Skeletal muscle cell (primary cell): Measurements from ENCODE around the gene UBP1.
"Not testable (repeated sequence)": the region's sequence is repeated elsewhere in the genome, so short reads cannot be mapped to it uniquely, and the experiment has no call there.

Source experiments
- DNase-seq: peaks from one replicate; pipeline ENCODE4 v3.0.0-alpha.2; 2010; ENCODE audit warnings: low read depth
- H3K4me3 ChIP-seq: 2 replicates; pipeline ENCODE4 v1.5.1; 2011; ENCODE audit warnings: low read depth, mild to moderate bottlenecking, control low read depth, low read length, moderate library complexity

The UBP1 gene, protein sequence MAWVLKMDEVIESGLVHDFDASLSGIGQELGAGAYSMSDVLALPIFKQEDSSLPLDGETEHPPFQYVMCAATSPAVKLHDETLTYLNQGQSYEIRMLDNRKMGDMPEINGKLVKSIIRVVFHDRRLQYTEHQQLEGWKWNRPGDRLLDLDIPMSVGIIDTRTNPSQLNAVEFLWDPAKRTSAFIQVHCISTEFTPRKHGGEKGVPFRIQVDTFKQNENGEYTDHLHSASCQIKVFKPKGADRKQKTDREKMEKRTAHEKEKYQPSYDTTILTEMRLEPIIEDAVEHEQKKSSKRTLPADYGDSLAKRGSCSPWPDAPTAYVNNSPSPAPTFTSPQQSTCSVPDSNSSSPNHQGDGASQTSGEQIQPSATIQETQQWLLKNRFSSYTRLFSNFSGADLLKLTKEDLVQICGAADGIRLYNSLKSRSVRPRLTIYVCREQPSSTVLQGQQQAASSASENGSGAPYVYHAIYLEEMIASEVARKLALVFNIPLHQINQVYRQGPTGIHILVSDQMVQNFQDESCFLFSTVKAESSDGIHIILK

DNA sequence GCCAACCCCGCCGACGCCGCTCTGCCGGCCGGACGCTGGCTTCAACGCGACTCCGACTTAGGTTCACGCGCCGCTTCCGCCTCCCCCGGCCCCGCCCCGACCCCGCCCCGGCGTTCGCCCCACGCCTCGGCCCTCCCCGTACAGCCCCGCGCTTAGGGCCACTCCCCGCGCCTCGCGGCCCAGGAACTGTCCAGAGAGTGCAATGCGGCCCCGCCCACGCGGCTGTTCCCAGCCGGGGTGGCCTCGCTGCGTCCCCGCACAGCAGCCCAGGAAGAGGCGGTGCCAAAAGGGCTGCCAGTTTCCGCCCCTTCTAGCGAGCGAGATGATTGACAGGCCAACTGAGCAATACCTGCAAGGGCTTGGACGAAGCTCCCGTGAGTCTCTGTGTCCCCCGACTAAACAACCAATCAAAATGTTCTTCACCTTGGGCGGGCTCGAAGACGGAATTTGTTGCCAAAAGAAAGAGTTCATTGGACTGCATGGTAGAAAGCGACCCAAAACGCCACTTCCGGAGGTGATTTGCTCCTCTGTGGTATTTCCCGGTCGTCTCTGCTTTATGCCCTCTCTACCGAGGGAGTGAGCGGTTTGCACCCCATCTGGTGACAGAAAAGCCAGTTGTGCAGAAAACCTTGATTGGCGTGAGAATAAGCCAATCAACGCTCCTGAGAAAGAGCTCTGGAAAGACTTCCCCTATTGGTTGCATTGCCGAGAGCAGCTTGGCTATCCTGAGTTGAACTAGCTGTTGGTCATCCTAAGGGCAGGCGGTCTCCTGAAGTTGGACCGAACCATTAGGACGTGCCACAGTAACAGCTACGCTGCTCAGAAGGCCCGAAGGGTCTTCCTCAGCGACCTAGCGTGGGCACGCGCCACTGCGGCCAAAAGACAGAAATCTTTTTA lies at the start of gene UBP1:
Gene UBP1 (minus strand): TSS at position 78 of the 897 bp plus-strand sequence. CDS start 557 bp downstream, outside the sequence.
- peak; percentile 100 for DNase-seq
- peak within 1 kb of the TSS; percentile 93 for H3K4me3 ChIP-seq

DNA sequence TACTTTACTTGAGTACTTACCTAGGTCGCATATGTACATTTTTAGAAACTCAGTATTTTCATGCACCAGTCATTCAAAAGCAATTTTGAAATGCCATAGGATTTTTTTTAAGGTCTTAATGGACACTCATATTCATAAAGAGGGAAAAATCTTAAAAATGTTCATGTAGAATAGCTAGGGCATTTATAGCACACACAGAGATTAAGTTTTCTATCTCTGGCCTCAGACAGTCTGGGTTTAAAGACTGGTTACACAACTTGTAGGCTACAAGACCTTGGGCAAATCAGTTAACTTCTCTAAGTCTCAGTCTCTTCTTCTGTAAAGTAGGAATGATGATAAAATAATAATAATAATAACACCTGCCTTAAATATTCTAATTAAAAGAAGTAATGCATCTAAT lies 48.5 kb upstream of the UBP1 start:
- no peak for DNase-seq
- H3K4me3 ChIP-seq, result no peak overlapping the region

DNA sequence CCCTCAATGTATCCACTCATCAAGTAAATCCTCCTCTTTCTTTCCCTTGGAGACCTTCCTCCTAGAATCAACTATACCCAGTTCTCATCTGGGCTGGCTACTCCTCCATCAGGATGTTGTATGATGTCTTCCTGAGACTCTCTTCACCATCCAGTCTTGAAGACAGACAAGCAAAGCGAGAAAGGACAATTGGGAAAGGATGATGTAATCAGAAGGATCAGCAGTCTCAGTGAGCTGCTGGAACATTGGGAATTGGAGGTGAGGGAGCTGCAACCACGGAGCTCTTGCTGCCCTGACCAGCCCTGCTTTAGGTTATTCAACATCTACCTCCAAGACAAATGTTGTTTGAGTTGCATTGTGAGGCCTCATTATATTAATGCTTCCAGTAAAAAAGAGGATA lies 48.0 kb upstream of the UBP1 start:
- no peak overlapping the region for H3K4me3 ChIP-seq
- DNase-seq, result no peak

DNA sequence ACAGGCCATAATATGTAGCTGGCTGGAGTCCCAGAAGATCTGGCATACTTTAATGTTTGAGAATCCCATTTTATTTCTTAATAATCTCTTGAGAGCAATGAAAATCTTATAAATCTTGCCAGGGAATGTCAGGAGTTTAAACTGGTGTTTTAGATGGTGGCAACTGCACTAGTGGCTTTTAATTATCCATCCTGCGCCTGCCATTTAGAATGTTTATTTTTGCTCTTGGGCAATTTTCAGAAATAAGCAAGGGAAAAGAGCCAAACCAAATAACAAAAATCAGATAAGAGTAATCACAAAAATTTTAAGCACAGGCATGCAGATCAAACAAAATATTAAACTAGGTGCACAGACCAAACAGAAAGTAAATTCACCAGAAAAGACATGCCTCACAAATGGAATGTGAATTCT lies 41.9 kb upstream of the UBP1 start:
- H3K4me3 ChIP-seq, result no peak overlapping the region
- DNase-seq, result no peak

DNA sequence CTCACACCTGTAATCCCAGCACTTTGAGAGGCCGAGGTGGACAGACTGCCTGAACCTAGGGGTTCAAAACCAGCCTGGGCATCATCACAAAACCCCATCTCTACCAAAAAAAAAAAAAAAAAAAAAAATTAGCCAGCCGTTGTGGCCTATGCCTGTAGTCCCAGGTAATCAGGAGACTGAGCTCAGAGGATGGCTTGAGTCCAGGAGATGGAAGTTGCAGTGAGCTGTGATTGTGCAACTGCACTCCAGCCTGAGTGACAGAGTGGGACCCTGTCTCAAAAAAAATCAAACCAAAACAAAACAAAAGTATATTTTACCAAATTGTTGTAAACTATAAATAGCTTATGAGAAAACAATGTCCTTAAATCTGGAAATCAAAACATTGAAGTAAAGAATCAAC lies 34.7 kb upstream of the UBP1 start:
- no peak for DNase-seq

DNA sequence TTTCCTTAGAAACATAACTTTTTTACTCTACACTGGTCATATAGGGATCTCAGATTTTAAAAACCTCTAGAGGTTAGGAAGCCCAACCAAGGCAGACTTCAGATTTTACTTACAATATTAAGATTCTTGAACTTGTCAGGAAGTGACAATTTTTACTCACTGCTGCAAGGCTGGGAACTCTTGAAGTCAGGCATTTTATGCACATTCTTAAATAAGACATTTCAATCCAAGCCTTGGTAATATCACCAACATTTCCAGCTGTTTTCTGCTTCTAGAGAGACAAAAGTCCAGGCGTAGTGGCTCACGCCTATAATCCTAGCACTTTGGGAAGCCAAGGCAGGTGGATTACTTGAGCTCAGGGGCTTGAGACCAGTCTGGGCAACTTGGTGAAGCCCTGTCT lies 33.6 kb upstream of the UBP1 start:
- no peak for DNase-seq
- no peak overlapping the region for H3K4me3 ChIP-seq

More for the DNA sequence above, 34.7 kb upstream of the UBP1 start:
- H3K4me3 ChIP-seq, result no peak overlapping the region

DNA sequence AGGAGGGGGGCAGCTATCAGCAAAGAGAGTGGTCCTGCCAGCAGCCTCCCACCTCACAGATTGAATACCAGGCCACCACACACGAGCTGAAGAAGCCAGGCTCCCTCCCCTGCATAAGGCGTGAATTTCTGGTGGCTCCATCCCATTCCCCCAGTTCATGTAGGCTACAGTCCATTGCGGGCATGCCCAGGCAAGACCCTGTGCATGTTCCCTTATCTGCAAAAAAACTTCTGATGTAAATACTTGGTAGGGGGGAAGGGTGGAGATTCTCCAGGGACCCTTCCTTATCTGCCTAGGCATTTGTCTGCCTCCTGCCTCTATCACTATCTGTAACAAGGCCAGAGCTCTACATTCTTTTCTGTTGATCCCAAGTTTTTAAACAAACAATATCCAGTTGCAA lies 27.6 kb upstream of the UBP1 start:
- H3K4me3 ChIP-seq, result no peak overlapping the region
- no peak for DNase-seq

DNA sequence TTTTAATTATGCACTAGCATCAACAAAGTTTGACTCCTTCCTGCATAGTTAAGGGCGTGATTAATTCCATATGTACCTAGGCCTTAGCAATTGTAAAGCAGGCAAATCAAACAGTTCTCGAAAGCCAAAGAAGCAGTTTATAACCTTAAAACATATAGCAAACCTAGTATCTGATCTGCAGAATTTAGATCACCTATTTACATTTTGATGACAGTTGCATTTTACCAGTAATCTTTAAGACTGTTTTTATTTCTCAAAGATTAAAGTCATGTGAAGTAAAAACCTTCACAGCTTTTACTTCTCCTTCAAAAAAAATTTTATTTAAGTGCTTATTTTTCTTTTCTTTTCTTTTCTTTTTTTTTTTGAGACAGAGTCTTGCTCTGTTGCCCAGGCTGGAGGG lies 20.9 kb upstream of the UBP1 start:
- no peak for DNase-seq
- no peak overlapping the region for H3K4me3 ChIP-seq

DNA sequence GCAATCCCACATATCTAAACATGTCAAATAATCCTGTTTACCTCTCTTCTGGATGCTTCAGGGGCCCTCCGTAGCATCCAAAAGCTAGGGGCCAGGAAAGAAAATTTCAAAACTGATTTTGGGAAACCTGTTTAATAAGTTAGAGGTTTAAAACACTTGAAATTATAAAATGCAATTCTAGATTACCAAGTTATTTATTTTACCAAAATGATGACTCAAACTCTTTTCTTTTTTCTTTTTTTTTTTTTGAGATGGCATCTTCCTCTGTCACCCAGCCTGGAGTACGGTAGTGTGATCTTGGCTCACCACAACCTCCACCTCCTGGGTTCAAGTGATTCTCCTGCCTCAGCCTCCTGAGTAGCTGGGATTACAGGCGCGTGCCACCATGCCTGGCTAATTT lies 19.4 kb upstream of the UBP1 start:
- H3K4me3 ChIP-seq, DNase-seq: not testable (repeated sequence)

DNA sequence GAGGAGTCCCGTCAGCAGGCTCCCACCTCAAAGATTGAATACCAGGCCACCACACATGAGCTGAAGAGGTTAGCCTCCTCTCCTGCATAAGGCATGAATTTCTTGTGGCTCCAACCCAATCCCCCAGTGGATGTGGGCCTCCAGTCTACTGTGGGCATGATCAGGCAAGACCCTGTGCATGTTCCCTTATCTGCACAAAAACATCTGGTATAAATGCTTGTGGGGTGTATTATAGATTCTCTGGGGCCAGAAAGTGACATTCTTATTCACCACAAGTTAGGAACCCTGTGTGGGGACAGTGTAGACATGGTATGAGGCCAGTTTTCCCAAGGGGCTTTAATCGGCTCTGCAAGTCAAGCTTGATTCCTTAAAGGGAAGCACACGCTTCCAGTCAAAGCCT lies 18.2 kb upstream of the UBP1 start:
- H3K4me3 ChIP-seq, result no peak overlapping the region
- DNase-seq, result no peak

DNA sequence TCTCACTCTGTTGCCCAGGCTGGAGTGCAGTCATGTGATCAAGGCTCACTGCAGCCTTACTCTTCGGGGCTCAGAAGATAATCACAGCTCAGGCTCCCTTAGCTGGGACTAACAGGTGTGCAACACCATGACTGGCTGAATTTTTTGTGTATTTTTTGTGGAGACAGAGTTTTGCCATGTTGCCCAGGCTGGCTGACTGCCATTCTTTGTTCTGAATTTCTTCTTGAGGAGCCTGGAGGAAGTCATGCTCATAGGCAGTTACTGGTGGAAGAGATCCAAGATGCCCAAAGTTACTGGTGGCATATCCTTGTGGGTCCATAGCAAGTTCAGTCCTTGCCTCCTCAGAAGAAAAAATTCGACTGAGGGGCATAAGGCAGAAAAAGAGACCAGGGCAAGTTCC lies 16.6 kb upstream of the UBP1 start:
- no peak overlapping the region for H3K4me3 ChIP-seq
- no peak for DNase-seq

DNA sequence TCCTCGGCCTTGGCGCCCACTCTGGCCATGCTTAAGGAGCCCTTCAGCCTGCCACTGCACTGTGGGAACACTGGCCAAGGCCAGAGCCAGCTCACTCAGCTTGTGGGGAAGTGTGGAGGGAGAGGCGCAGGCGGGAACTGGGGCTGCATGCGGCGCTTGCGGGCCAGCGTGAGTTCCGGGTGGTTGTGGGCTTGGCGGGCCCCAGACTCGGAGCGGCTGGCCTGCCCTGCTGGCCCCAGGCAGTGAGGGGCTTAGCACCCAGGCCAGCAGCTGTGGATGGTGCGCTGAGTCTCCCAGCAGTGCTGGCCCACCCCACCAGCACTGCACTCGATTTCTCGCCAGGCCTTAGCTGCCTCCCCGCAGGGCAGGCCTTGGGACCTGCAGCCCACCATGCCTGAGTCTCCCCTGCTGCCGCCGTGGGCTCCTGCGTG lies 13.1 kb upstream of the UBP1 start:
- DNase-seq, result no peak
- no peak overlapping the region for H3K4me3 ChIP-seq

DNA sequence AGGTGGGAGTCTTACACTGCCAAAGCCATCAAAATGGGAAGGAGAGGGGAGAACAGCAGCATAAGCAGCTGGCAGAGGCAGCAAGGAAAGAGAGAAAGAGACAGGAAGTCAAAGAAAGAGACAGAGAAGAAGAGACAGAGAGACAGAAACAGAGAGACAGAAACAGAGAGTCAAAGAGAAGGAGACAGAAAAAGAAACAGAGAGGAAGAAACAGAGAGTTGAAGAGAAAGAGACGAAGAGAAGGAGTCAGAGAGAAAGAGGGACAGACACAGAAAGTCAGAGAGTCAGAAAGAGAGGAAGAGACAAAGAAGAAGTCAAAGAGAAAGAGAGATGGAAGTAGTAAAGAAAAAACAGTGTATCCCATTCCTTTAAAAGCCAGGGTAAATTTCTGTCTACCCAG lies 11.8 kb upstream of the UBP1 start:
- DNase-seq, H3K4me3 ChIP-seq: not testable (repeated sequence)

DNA sequence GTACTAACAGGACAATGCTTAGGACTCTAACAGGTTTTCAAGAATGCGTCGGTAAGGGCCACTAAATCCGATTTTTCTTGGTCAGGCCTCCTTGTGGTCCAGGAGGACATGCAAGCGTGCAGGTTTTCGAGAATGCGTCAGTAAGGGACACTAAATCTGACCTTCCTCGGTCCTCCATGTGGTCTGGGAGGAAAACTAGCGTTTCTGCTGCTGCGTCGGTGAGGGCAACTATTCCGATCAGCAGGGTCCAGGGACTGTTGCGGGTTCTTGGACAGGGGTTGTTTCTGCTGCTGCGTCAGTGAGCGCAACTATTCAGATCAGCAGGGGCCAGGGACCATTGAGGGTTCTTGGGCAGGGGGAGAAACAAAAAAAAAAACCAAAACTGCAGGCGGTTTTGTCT lies 7.8 kb upstream of the UBP1 start:
- no peak for DNase-seq
- no peak overlapping the region for H3K4me3 ChIP-seq

DNA sequence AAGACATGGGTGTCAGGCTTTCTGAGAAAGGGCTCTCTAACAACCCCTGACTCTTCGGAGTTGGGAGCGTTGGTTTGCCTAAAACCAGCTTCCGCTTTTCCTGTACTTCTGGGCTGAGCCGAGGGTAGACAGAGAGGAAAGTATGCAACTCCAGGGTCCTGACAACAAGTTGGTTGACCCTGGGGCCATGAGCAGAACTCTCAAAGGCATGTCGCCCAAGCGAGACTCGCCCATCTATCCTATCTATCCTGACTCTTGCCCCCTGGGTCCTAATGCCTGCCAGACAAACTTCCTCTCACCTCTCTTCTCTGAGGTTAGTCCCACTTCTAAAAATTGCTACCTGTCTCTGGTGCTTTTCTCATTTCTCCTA lies 7.0 kb upstream of the UBP1 start:
- not testable (repeated sequence) for DNase-seq, H3K4me3 ChIP-seq

DNA sequence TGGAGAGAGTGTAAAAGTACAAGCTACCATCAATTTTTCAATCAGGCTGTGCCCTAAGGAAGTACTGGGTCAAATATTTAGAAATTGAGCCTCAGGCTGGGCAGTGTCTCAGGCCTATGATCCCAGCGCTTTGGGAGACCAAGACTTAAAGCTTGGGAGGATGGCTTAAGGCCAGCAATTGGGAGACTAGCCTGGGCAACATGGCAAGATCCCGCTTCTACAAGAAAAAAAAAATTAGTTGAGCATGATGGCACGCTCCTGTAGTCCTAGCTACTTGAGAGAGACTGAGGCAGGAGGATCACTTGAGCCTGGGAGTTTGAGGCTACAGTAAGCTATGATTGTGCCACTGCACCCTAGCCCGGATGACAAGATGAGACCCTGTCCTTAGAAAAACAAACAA lies 2.0 kb upstream of the UBP1 start:
- no peak overlapping the region for H3K4me3 ChIP-seq
- DNase-seq, result no peak

DNA sequence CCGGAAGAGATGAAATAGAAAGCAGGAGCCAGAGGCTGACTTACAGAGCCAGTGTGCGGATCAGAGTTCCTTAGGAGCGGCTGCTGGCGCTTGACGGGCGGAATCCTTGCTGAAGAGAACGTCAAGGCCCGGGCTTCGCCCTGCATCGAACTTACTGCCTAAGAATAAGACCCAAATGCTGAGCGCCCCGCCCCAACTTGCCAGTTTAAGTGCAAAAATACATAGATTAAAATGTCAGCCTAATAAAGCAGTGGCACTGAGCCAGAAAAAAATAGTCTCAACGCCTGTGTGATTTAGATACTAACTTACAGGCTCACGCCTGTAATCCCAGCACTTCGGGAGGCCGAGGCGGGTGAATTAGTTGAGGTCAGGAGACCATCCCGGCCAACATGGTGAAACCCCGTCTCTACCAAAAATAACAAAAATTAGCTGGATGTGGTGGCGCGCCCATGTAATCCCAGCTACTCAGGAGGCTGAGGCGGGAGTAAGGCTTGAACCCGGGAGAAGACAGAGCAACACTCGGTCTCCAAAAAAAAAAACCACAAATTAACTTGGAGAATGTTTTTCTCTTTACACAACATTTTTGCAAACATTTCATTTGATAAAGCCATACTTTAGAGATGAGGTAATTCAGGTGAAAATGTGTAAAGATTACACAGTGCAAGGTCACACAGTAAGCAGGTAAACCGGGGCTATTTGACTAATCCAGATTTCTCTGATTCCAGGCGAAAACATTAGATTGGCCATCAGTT lies 1.2 kb upstream of the UBP1 start:
- DNase-seq, result no peak
- peak overlapping the region; percentile 93 for H3K4me3 ChIP-seq

DNA sequence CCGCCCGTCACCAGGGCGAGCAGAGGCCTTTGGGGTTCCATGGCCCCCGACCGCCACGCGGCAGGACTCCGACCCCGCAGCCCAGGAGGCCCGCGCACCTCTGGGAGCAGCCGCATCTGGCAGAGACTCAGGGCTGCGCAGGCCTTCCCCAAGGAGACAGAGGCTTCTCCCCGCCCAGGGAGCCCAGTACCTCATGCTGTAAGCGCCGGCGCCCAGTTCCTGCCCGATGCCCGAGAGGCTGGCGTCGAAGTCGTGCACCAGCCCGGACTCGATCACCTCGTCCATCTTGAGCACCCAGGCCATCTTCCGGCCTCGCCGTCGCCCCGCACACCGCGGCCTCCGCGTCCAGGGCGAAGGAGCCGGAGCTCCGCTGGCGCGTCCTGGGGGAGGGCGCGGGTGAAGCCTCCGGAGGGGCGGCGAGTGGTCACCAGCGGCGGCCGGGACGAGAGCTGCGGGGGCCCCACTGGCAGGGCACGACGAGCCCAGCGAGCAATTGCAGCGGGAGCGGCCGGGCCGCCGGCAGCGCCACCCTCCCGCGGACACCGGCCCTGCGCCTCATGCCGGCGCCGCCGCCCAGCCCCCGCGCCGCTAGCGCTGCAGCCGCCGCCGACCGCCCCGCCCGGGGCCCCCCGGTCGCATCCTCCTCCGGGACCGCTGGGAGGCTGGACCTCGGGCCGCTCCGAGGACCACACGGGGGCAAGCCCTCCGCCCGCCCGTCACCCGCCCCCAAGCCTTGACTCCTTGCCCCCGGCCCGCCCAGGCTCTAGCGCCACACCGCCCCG lies 468 bp downstream of the UBP1 start:
- DNase-seq, result no peak
- H3K4me3 ChIP-seq, result peak overlapping the region; percentile 93
